IMR-90 (cell line): Measurements from ENCODE around the gene GRIA3. TPM values are rescaled to one million over a fixed set of nuclear protein-coding genes. Genes with fewer than 3 reads are reported as not detected.

ENCODE experiments used
- ATAC-seq: fragments of 200-7000 bp; cut with Tn5 transposase; 2 replicates; pipeline ENCODE4 v1.9.1; 2020; ENCODE audit warnings: low read depth, mild to moderate bottlenecking, moderate library complexity
- BruUV-seq: library from RNA; stranded (reverse); fragments of 400-500 nt; replicated peaks from 2 replicates; lab custom pipeline; 2021; lab: Mats Ljungman, UMichigan
- CTCF ChIA-PET: fragments of 300-600 bp; formaldehyde crosslinking; extraction: SDS; loops from one replicate; lab custom pipeline; 2021; ENCODE audit warnings: antibody characterized with exemption; lab: Yijun Ruan, JAX
- POLR2A ChIA-PET: fragments of 300-600 bp; sonication (Branson Sonifier 250); formaldehyde crosslinking; loops from one replicate; lab custom pipeline; 2022; ENCODE audit warnings: antibody characterized with exemption; ENCODE audit not compliant: unreplicated experiment; lab: Charles Lee
- DNase-seq: peaks from one replicate; pipeline ENCODE4 v3.0.0; 2013
- H2AFZ ChIP-seq: replicated peaks from 2 replicates; pipeline ENCODE3; 2013; ENCODE audit warnings: low read length, mild to moderate bottlenecking; ENCODE audit not compliant: poor library complexity
- H2AK5ac ChIP-seq: 2 replicates; pipeline ENCODE4 v1.6.1; 2013; ENCODE audit warnings: low read depth, low read length, inconsistent platforms
- H2AK9ac ChIP-seq: replicated peaks from 2 replicates; pipeline ENCODE3; 2013; ENCODE audit warnings: mild to moderate bottlenecking, low read depth, low read length, moderate library complexity; ENCODE audit not compliant: poor library complexity
- H2BK120ac ChIP-seq: 2 replicates; pipeline ENCODE4 v1.6.1; 2013; ENCODE audit warnings: low read depth, low read length, inconsistent platforms
- H2BK15ac ChIP-seq: 3 replicates; pipeline ENCODE4 v1.6.1; 2013; ENCODE audit warnings: low read depth, low read length, inconsistent platforms
- H2BK20ac ChIP-seq: 2 replicates; pipeline ENCODE4 v1.6.1; 2013; ENCODE audit warnings: low read depth, mild to moderate bottlenecking, inconsistent platforms, low read length, moderate library complexity
- H2BK5ac ChIP-seq: 2 replicates; pipeline ENCODE4 v1.6.1; 2013; ENCODE audit warnings: mild to moderate bottlenecking, low read depth, low read length, inconsistent platforms; ENCODE audit not compliant: poor library complexity, severe bottlenecking
- H3K14ac ChIP-seq: replicated peaks from 2 replicates; pipeline ENCODE4 v1.6.1; 2013; ENCODE audit warnings: low read depth, low read length, inconsistent platforms
- H3K18ac ChIP-seq: 2 replicates; pipeline ENCODE4 v1.6.1; 2013; ENCODE audit warnings: low read depth, low read length, control low read depth
- H3K23ac ChIP-seq: 2 replicates; pipeline ENCODE4 v1.6.1; 2013; ENCODE audit warnings: low read depth, low read length, inconsistent platforms
- H3K27ac ChIP-seq: 2 replicates; pipeline ENCODE4 v1.5.1; 2013; ENCODE audit warnings: mild to moderate bottlenecking, control low read depth, low read length; ENCODE audit not compliant: insufficient read depth
- H3K27me3 ChIP-seq: 2 replicates; pipeline ENCODE4 v1.6.1; 2013; ENCODE audit warnings: low read length; ENCODE audit not compliant: control insufficient read depth, insufficient read depth
- H3K36me3 ChIP-seq: 2 replicates; pipeline ENCODE4 v1.6.1; 2013; ENCODE audit warnings: low read length, mixed read lengths; ENCODE audit not compliant: control insufficient read depth, insufficient read depth
- H3K4ac ChIP-seq: 2 replicates; pipeline ENCODE4 v1.6.1; 2013; ENCODE audit warnings: low read depth, low read length, inconsistent platforms
- H3K4me1 ChIP-seq: 2 replicates; pipeline ENCODE4 v1.6.1; 2013; ENCODE audit warnings: low read length, mixed read lengths; ENCODE audit not compliant: control insufficient read depth, insufficient read depth
- H3K4me2 ChIP-seq: 2 replicates; pipeline ENCODE4 v1.6.1; 2013; ENCODE audit warnings: low read depth, mild to moderate bottlenecking, control low read depth, low read length, moderate library complexity
- H3K4me3 ChIP-seq: 2 replicates; pipeline ENCODE4 v1.5.1; 2013; ENCODE audit warnings: low read depth, mild to moderate bottlenecking, control low read depth, low read length, moderate library complexity; ENCODE audit not compliant: insufficient read depth
- H3K56ac ChIP-seq: 2 replicates; pipeline ENCODE4 v1.6.1; 2013; ENCODE audit warnings: low read length, inconsistent platforms; ENCODE audit not compliant: insufficient read depth; ENCODE audit errors: extremely low read depth
- H3K79me1 ChIP-seq, 2 experiments: 2 replicates each; pipeline ENCODE4 v1.6.1; 2013; ENCODE audit warnings: low read length in 2 of 2, inconsistent platforms in 1 of 2, low read depth in 1 of 2
- H3K9ac ChIP-seq: 2 replicates; pipeline ENCODE4 v1.6.1; 2013; ENCODE audit warnings: low read depth, low read length, control low read depth
- H3K9me1 ChIP-seq: 2 replicates; pipeline ENCODE4 v1.6.1; 2013; ENCODE audit warnings: low read length, inconsistent platforms; ENCODE audit not compliant: insufficient read depth
- H3K9me3 ChIP-seq: 2 replicates; pipeline ENCODE4 v1.6.1; 2013; ENCODE audit warnings: low read length; ENCODE audit not compliant: control insufficient read depth, insufficient read depth
- H4K20me1 ChIP-seq: 2 replicates; pipeline ENCODE4 v1.6.1; 2013; ENCODE audit warnings: low read length, inconsistent platforms; ENCODE audit not compliant: insufficient read depth
- H4K5ac ChIP-seq: 2 replicates; pipeline ENCODE4 v1.6.1; 2013; ENCODE audit warnings: mild to moderate bottlenecking, low read depth, low read length, control low read depth
- H4K8ac ChIP-seq, 2 experiments: 2 replicates each; pipeline ENCODE4 v1.6.1; 2013; ENCODE audit warnings: low read depth in 2 of 2, low read length in 2 of 2, control low read depth in 1 of 2, inconsistent platforms in 1 of 2
- H4K91ac ChIP-seq: 2 replicates; pipeline ENCODE4 v1.6.1; 2013; ENCODE audit warnings: low read depth, low read length, inconsistent platforms; ENCODE audit not compliant: insufficient read depth
- BHLHE40 ChIP-seq: fragments of 150-350 bp; IDR thresholded peaks from 2 replicates; pipeline ENCODE4 v1.6.1; 2016; ENCODE audit warnings: mild to moderate bottlenecking, low read depth, low read length
- CEBPB ChIP-seq: IDR thresholded peaks from 2 replicates; pipeline ENCODE4 v1.6.1; 2012; ENCODE audit warnings: low read depth, low read length, improper control_type of control experiment
- CHD1 ChIP-seq: IDR thresholded peaks from 2 replicates; pipeline ENCODE4 v1.6.1; 2012; ENCODE audit warnings: low read depth, low read length, improper control_type of control experiment
- FOS ChIP-seq: fragments of 150-350 bp; IDR thresholded peaks from 2 replicates; pipeline ENCODE4 v1.6.1; 2016; ENCODE audit warnings: low read depth, low read length
- MAFK ChIP-seq: IDR thresholded peaks from 2 replicates; pipeline ENCODE4 v1.6.1; 2012; ENCODE audit warnings: low read depth, low read length, improper control_type of control experiment
- MAZ ChIP-seq: IDR thresholded peaks from 2 replicates; pipeline ENCODE4 v1.6.1; 2012; ENCODE audit warnings: low read depth, mild to moderate bottlenecking, low read length, improper control_type of control experiment, moderate library complexity, borderline replicate concordance
- MXI1 ChIP-seq: IDR thresholded peaks from 2 replicates; pipeline ENCODE4 v1.6.1; 2012; ENCODE audit warnings: low read depth, mild to moderate bottlenecking, low read length, moderate library complexity, borderline replicate concordance
- NFE2L2 ChIP-seq: fragments of 150-350 bp; IDR thresholded peaks from 2 replicates; pipeline ENCODE4 v1.6.1; 2016; ENCODE audit warnings: low read depth, mild to moderate bottlenecking, low read length
- POLR2A ChIP-seq: IDR thresholded peaks from 2 replicates; pipeline ENCODE4 v1.6.1; 2012; ENCODE audit warnings: mild to moderate bottlenecking, low read depth, low read length
- RAD21 ChIP-seq: IDR thresholded peaks from 2 replicates; pipeline ENCODE4 v1.6.1; 2012; ENCODE audit warnings: low read length, improper control_type of control experiment
- RCOR1 ChIP-seq: IDR thresholded peaks from 2 replicates; pipeline ENCODE4 v1.6.1; 2012; ENCODE audit warnings: mild to moderate bottlenecking, low read length, improper control_type of control experiment; ENCODE audit not compliant: insufficient replicate concordance
- RFX5 ChIP-seq: IDR thresholded peaks from 2 replicates; pipeline ENCODE4 v1.8.0; 2012; ENCODE audit warnings: low read depth, mild to moderate bottlenecking, low read length, moderate library complexity
- SMC3 ChIP-seq: fragments of 150-350 bp; IDR thresholded peaks from 2 replicates; pipeline ENCODE4 v1.6.1; 2016; ENCODE audit warnings: low read depth, mild to moderate bottlenecking, antibody characterized with exemption, low read length, moderate library complexity
- WGBS, 2 experiments: methylation state at CpG; one replicate each; pipeline versions ENCODE4 v1.1.5 to v1.1.7; 2013; ENCODE audit warnings: missing lambda C conversion rate in 2 of 2; ENCODE audit not compliant: insufficient read length in 1 of 2; ENCODE audit errors: extremely low coverage in 2 of 2; 5-methylcytosine and 5-hydroxymethylcytosine counted together
- dilution Hi-C: fragments of 300-500 bp; cut with HindIII; formaldehyde crosslinking; loops from one replicate; pipeline ENCODE4 v1.14.3; 2018; ENCODE audit warnings: low sequenced_read_pairs; ENCODE audit not compliant: unreplicated experiment
- in situ Hi-C: fragments of 300-500 bp; cut with MboI; formaldehyde crosslinking; loops from 3 replicates; pipeline ENCODE4 v1.14.3; 2019; ENCODE audit warnings: low sequenced_read_pairs, inconsistent platforms, mixed read lengths
- intact Hi-C: fragments of 100-400 bp; cut with micrococcal nuclease; formaldehyde crosslinking; loops from 2 replicates; pipeline ENCODE4 v1.10.0; 2022
- polyA plus RNA-seq, 3 experiments: library from polyadenylated mRNA; depleted of rRNA; stranded (reverse); fragments of >200 nt; gene quantifications; 2 replicates each; pipeline ENCODE4 v1.2.3, GENCODE V29; 2012; ENCODE audit warnings: low replicate concordance in 1 of 3
- total RNA-seq: library from RNA; depleted of rRNA; stranded (reverse); fragments of >200 nt; gene quantifications from 2 replicates; pipeline ENCODE4 v1.2.3, GENCODE V29; 2012
- TF ChIP-seq, protein P1 (sequence below): fragments of 150-350 bp; IDR thresholded peaks from 2 replicates; pipeline ENCODE4 v1.6.1; 2016; ENCODE audit warnings: low read depth, mild to moderate bottlenecking, low read length, moderate library complexity, borderline replicate concordance
- TF ChIP-seq, protein P2 (sequence below): fragments of 150-350 bp; IDR thresholded peaks from 2 replicates; pipeline ENCODE4 v1.6.1; 2017; ENCODE audit warnings: mild to moderate bottlenecking, antibody characterized with exemption, low read length, low read depth
- TF ChIP-seq, protein P3 (sequence below): conservative IDR thresholded peaks from 2 replicates; pipeline ENCODE4 v1.5.1; 2012; ENCODE audit warnings: mild to moderate bottlenecking, low read depth, low read length, improper control_type of control experiment

GRIA3 gene
- total and polyA plus RNA-seq, 2 of the 4 experiments (the other 2 are of a cell fraction) = not detected

DNA sequence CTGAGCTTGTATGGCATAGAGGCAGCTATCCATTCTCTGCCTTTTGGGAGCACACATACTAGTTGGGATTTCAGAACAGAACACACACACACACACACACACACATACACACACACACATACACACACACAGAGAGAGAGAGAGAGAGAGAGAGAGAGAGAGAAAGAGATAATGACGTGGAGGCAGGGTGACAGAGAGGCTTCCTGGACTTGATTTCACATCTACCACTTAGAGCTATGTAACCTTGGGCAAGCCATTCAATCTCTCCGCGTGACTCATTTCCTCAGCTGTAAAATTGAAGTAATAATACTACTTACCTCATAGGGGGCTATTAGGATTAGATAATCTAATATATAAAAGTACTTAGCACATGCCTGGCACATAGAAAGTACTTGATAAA is 12.3 kb upstream of the GRIA3 start:
- H3K79me1 ChIP-seq = no peaks in the 10 kb centered on the region
- H3K23ac ChIP-seq = no peak overlapping the region
- H3K4me3 ChIP-seq = no peak overlapping the region
- no peaks in the 10 kb centered on the region for H3K36me3 ChIP-seq
- H3K9ac ChIP-seq = no peak overlapping the region
- H3K9me1 ChIP-seq = no peaks in the 10 kb centered on the region
- no peak overlapping the region for H2BK5ac ChIP-seq
- no peak overlapping the region for H2AFZ ChIP-seq
- no peak overlapping the region for H3K4ac ChIP-seq
- H3K56ac ChIP-seq = no peak overlapping the region
- ATAC-seq (no peak), DNase-seq (no peak)
- no peak for TF ChIP-seq RFX5
- TF ChIP-seq, protein P1, sequence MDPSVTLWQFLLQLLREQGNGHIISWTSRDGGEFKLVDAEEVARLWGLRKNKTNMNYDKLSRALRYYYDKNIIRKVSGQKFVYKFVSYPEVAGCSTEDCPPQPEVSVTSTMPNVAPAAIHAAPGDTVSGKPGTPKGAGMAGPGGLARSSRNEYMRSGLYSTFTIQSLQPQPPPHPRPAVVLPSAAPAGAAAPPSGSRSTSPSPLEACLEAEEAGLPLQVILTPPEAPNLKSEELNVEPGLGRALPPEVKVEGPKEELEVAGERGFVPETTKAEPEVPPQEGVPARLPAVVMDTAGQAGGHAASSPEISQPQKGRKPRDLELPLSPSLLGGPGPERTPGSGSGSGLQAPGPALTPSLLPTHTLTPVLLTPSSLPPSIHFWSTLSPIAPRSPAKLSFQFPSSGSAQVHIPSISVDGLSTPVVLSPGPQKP = no peak
- no peak for TF ChIP-seq SMC3
- no peak for TF ChIP-seq MAFK
- no peak for TF ChIP-seq NFE2L2
- TF ChIP-seq, protein P2, sequence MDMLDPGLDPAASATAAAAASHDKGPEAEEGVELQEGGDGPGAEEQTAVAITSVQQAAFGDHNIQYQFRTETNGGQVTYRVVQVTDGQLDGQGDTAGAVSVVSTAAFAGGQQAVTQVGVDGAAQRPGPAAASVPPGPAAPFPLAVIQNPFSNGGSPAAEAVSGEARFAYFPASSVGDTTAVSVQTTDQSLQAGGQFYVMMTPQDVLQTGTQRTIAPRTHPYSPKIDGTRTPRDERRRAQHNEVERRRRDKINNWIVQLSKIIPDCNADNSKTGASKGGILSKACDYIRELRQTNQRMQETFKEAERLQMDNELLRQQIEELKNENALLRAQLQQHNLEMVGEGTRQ = no peak
- TF ChIP-seq RCOR1 = no peak
- no peak for TF ChIP-seq CHD1
- TF ChIP-seq CEBPB = no peak
- no peak for TF ChIP-seq POLR2A
- TF ChIP-seq MAZ = no peak
- TF ChIP-seq MXI1 = no peak
- TF ChIP-seq, protein P3, sequence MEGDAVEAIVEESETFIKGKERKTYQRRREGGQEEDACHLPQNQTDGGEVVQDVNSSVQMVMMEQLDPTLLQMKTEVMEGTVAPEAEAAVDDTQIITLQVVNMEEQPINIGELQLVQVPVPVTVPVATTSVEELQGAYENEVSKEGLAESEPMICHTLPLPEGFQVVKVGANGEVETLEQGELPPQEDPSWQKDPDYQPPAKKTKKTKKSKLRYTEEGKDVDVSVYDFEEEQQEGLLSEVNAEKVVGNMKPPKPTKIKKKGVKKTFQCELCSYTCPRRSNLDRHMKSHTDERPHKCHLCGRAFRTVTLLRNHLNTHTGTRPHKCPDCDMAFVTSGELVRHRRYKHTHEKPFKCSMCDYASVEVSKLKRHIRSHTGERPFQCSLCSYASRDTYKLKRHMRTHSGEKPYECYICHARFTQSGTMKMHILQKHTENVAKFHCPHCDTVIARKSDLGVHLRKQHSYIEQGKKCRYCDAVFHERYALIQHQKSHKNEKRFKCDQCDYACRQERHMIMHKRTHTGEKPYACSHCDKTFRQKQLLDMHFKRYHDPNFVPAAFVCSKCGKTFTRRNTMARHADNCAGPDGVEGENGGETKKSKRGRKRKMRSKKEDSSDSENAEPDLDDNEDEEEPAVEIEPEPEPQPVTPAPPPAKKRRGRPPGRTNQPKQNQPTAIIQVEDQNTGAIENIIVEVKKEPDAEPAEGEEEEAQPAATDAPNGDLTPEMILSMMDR = no peak
- TF ChIP-seq BHLHE40 = no peak
- no peak for TF ChIP-seq FOS
- no peak for TF ChIP-seq RAD21
- no peak overlapping the region for H4K8ac ChIP-seq
- H2BK15ac ChIP-seq = no peak overlapping the region
- no CpG with 5 or more reads among the region's 3 CpGs for WGBS, 2 experiments
- no peak overlapping the region for H2AK9ac ChIP-seq
- no peak overlapping the region for H3K18ac ChIP-seq
- no TSS peak for BruUV-seq
- no peak overlapping the region for H3K14ac ChIP-seq
- H3K27ac ChIP-seq = no peak overlapping the region
- no peak overlapping the region for H3K4me2 ChIP-seq
- no peaks in the 10 kb centered on the region for H3K4me1 ChIP-seq
- CTCF ChIA-PET = no interaction called here
- no peak overlapping the region for H4K91ac ChIP-seq
- H2AK5ac ChIP-seq = no peak overlapping the region
- no peaks in the 10 kb centered on the region for H3K9me3 ChIP-seq
- POLR2A ChIA-PET = no interaction called here
- H3K27me3 ChIP-seq = no peaks in the 10 kb centered on the region
- dilution Hi-C loops = no loop called here
- intact Hi-C loops = no loop called here
- no peak overlapping the region for H4K5ac ChIP-seq
- H4K20me1 ChIP-seq = no peaks in the 10 kb centered on the region
- in situ Hi-C loops = no loop called here
- H2BK120ac ChIP-seq = no peak overlapping the region
- no peak overlapping the region for H2BK20ac ChIP-seq
